ENCODE data around the gene TXNL1. TPM values are rescaled to one million over a fixed set of nuclear protein-coding genes. Genes with fewer than 3 reads are reported as not detected.

The TXNL1 gene
- polyA plus RNA-seq, 1 experiment: 38.7 TPM

- POLR2A ChIA-PET: no interaction called here
- DNase-seq (ENCODE audit: low read depth): no peak
Observed at GRCh38 chr18:56550121-56550520, 88.3 kb downstream of the TXNL1 start.

More at GRCh38 chr18:56550121-56550520, 88.3 kb downstream of the TXNL1 start:
- Histone ChIP-seq H3K27me3 (ENCODE audit: control insufficient read depth, insufficient read depth, low read length) (no peaks in the 10 kb centered on the region), H3K4me3 (ENCODE audit: low read depth, low read length) (no peak overlapping the region), H3K36me3 (ENCODE audit: control insufficient read depth, insufficient read depth, low read length) (no peaks in the 10 kb centered on the region)
- TF ChIP-seq CTCF (IDR thresholded peaks at IDR 0.05; ENCODE audit: insufficient read depth, low read depth, low read length): no peak
- CTCF ChIA-PET: interaction anchor here (0.5 kb wide), 1 partner anchor 118 kb away, joined by 3 read pairs; no protein-coding TSS in a partner anchor

Other genes starting within 250 kb of the TXNL1 start
- gene WDR7, start 12.8 kb upstream of the TXNL1 start, polyA plus RNA-seq (2011; rRNA removed): 4.9 and 9.7 TPM in 2 replicates